HepG2 (cell line): ENCODE measurements around the gene POSTN. TPM values are rescaled to one million over a fixed set of nuclear protein-coding genes. Genes with fewer than 3 reads are reported as not detected.

ENCODE experiments used
- ATAC-seq: fragments of 200-7000 bp; cut with Tn5 transposase; 3 replicates; pipeline ENCODE4 v1.9.1; 2020; ENCODE audit warnings: mild to moderate bottlenecking, moderate library complexity
- BruUV-seq: library from RNA; stranded (reverse); fragments of 400-500 nt; replicated peaks from 2 replicates; lab custom pipeline; 2021; lab: Mats Ljungman, UMichigan
- CTCF ChIA-PET: fragments of 300-600 bp; formaldehyde crosslinking; extraction: SDS; loops from one replicate; lab custom pipeline; 2021; ENCODE audit warnings: low total read pairs, inconsistent platforms, low intra/inter-chr PET ratio; lab: Yijun Ruan, JAX
- POLR2A ChIA-PET: fragments of 350-600 bp; sonication (Branson Sonifier 250); formaldehyde crosslinking; loops from one replicate; lab custom pipeline; 2020; ENCODE audit warnings: antibody characterized with exemption, inconsistent platforms; lab: Yijun Ruan, JAX
- DNase-seq: peaks from one replicate; pipeline ENCODE4 v3.0.0-alpha.2; 2015; ENCODE audit warnings: low spot score
- FAIRE-seq: peaks from 3 replicates; lab custom pipeline; 2011; peaks lifted over from hg19 to GRCh38; lab: Jason Lieb, UNC
- H2AFZ ChIP-seq: one replicate; pipeline ENCODE4 v1.6.1; 2011; ENCODE audit warnings: low read length, inconsistent platforms
- H3K27ac ChIP-seq: fragments of 300-600 bp; 3 replicates; pipeline ENCODE4 v1.8.0; 2011; ENCODE audit warnings: mixed run types, mild to moderate bottlenecking, mixed read lengths, low read length, inconsistent platforms; ENCODE audit not compliant: insufficient read depth; ENCODE audit errors: extremely low read length
- H3K27me3 ChIP-seq, 2 experiments: fragments of 200-600 bp in 1 of 2; 2 replicates in 1 of 2; 3 replicates in 1 of 2; pipeline versions ENCODE4 v1.6.0 to v1.8.0; 2011; ENCODE audit warnings: low read length in 2 of 2, mild to moderate bottlenecking in 2 of 2, moderate library complexity in 2 of 2, inconsistent platforms in 1 of 2; ENCODE audit not compliant: insufficient read depth in 2 of 2, control insufficient read depth in 1 of 2
- H3K36me3 ChIP-seq, 2 experiments: fragments of 200-600 bp in 1 of 2; replicated peaks in 1 of 2; 2 replicates in 1 of 2; 3 replicates in 1 of 2; pipeline versions ENCODE4 v1.5.1 to v1.8.0; 2011; ENCODE audit warnings: low read length in 2 of 2, inconsistent platforms in 1 of 2; ENCODE audit not compliant: insufficient read depth in 2 of 2, control insufficient read depth in 1 of 2
- H3K4me1 ChIP-seq: 2 replicates; pipeline ENCODE4 v1.5.1; 2012; ENCODE audit warnings: low read length, inconsistent platforms; ENCODE audit not compliant: insufficient read depth
- H3K4me2 ChIP-seq: 2 replicates; pipeline ENCODE4 v1.6.0; 2011; ENCODE audit warnings: low read depth, low read length, inconsistent platforms
- H3K4me3 ChIP-seq, 3 experiments: fragments of 200-600 bp in 1 of 3; sonication (generic), shearing (Covaris generic) in 1 of 3; replicated peaks in 1 of 3; 2 replicates each; pipeline ENCODE4 v1.5.1; 2011 to 2016; ENCODE audit warnings: low read length in 3 of 3, inconsistent platforms in 2 of 3, low read depth in 2 of 3, mild to moderate bottlenecking in 2 of 3, control low read depth in 1 of 3, mixed read lengths in 1 of 3; ENCODE audit not compliant: insufficient read depth in 1 of 3
- H3K79me2 ChIP-seq: one replicate; pipeline ENCODE4 v1.6.1; 2011; ENCODE audit warnings: low read length, inconsistent platforms; ENCODE audit not compliant: insufficient read depth
- H3K9ac ChIP-seq: 2 replicates; pipeline ENCODE4 v1.6.0; 2011; ENCODE audit warnings: mild to moderate bottlenecking, low read depth, low read length, inconsistent platforms; ENCODE audit not compliant: insufficient read depth
- H3K9me3 ChIP-seq: 2 replicates; pipeline ENCODE4 v1.5.1; 2012; ENCODE audit warnings: mild to moderate bottlenecking, low read length
- H4K20me1 ChIP-seq: 2 replicates; pipeline ENCODE4 v1.6.0; 2011; ENCODE audit warnings: inconsistent platforms, mild to moderate bottlenecking, low read length, moderate library complexity; ENCODE audit not compliant: insufficient read depth
- ARNT2 ChIP-seq: sonication (generic); formaldehyde crosslinking; IDR thresholded peaks from 2 replicates; pipeline ENCODE4 v1.8.0; 2022; ENCODE audit warnings: mild to moderate bottlenecking, low read depth, missing genetic modification reagents, moderate library complexity
- ATF4 ChIP-seq, 2 experiments: fragments of 450-650 bp in 1 of 2; sonication (generic) in 1 of 2; formaldehyde crosslinking; IDR thresholded peaks; 2 replicates each; pipeline versions ENCODE4 v1.5.0 to v1.8.0; 2020 to 2022; ENCODE audit warnings: mild to moderate bottlenecking in 1 of 2, missing genetic modification reagents in 1 of 2
- ATF7-NPFF ChIP-seq: sonication (generic); formaldehyde crosslinking; IDR thresholded peaks from 2 replicates; pipeline ENCODE4 v1.8.1; 2023; ENCODE audit warnings: mild to moderate bottlenecking, low read depth, missing genetic modification reagents, moderate library complexity
- BCLAF1 ChIP-seq: fragments of 450-650 bp; IDR thresholded peaks from 2 replicates; pipeline ENCODE4 v1.6.1; 2017; ENCODE audit warnings: mild to moderate bottlenecking
- JARID2 ChIP-seq: sonication (generic); formaldehyde crosslinking; IDR thresholded peaks from 2 replicates; pipeline ENCODE4 v1.8.1; 2023; ENCODE audit warnings: missing genetic modification reagents, inconsistent platforms; ENCODE audit not compliant: insufficient replicate concordance
- JUN ChIP-seq: sonication (generic); formaldehyde crosslinking; IDR thresholded peaks from 2 replicates; pipeline ENCODE4 v1.4.0; 2020; ENCODE audit warnings: mild to moderate bottlenecking, missing genetic modification reagents
- MLXIP ChIP-seq: sonication (generic); formaldehyde crosslinking; IDR thresholded peaks from 2 replicates; pipeline ENCODE4 v1.9.0; 2021; ENCODE audit warnings: missing genetic modification reagents, borderline replicate concordance
- NR2C2 ChIP-seq: sonication (generic); formaldehyde crosslinking; IDR thresholded peaks from 2 replicates; pipeline ENCODE4 v1.4.0; 2020; ENCODE audit warnings: missing genetic modification reagents, mild to moderate bottlenecking, moderate library complexity, borderline replicate concordance
- PCBP1 ChIP-seq: fragments of 200-400 bp; formaldehyde crosslinking; IDR thresholded peaks from 2 replicates; pipeline ENCODE4 v1.6.1; 2017; ENCODE audit warnings: mild to moderate bottlenecking, low read depth, low read length, borderline replicate concordance
- ZKSCAN8 ChIP-seq: IDR thresholded peaks from 2 replicates; pipeline ENCODE4 v1.6.1; 2016; ENCODE audit warnings: borderline replicate concordance, missing genetic modification reagents, missing compliant biosample characterization
- ZNF232 ChIP-seq: sonication (generic); formaldehyde crosslinking; IDR thresholded peaks from 2 replicates; pipeline ENCODE4 v1.4.0; 2020; ENCODE audit warnings: missing genetic modification reagents, borderline replicate concordance
- ZNF292 ChIP-seq: sonication (generic); formaldehyde crosslinking; IDR thresholded peaks from 2 replicates; pipeline ENCODE4 v1.8.1; 2022; ENCODE audit warnings: mild to moderate bottlenecking, low read depth, missing genetic modification reagents, borderline replicate concordance
- ZNF569 ChIP-seq: sonication (generic); formaldehyde crosslinking; IDR thresholded peaks from 2 replicates; pipeline ENCODE4 v1.5.0; 2020; ENCODE audit warnings: mild to moderate bottlenecking, missing genetic modification reagents, moderate library complexity, borderline replicate concordance
- ZNF639 ChIP-seq: conservative IDR thresholded peaks from 2 replicates; pipeline ENCODE4 v1.6.1; 2018; ENCODE audit warnings: missing genetic modification reagents
- ZNF83 ChIP-seq: sonication (generic); formaldehyde crosslinking; IDR thresholded peaks from 2 replicates; pipeline ENCODE4 v1.4.0; 2020; ENCODE audit warnings: missing genetic modification reagents, mild to moderate bottlenecking, borderline replicate concordance
- WGBS: methylation state at CpG from one replicate; pipeline ENCODE4 v1.1.6; 2017; ENCODE audit warnings: low lambda C conversion rate; 5-methylcytosine and 5-hydroxymethylcytosine counted together
- in situ Hi-C: cut with HindIII; loops from 2 replicates; pipeline ENCODE4 v1.10.0; 2017; ENCODE audit warnings: low pct_unique_long_range_greater_than_20kb; ENCODE audit not compliant: extremely low pct_ligation_motif_present
- intact Hi-C: fragments of 100-400 bp; cut with micrococcal nuclease; formaldehyde crosslinking; loops from one replicate; pipeline ENCODE4 v1.10.0; 2022; ENCODE audit not compliant: unreplicated experiment
- polyA plus RNA-seq, 8 experiments: library from polyadenylated mRNA; depleted of rRNA in 3 of 8; stranded (reverse) in 7 of 8; unstranded in 1 of 8; fragments of >200 nt; fragmentation: Illumina TruSeq in 4 of 8; extraction: Trizol in 4 of 8; gene quantifications; 2 replicates each; pipeline versions ENCODE4 v1.2.1 to v1.2.3, GENCODE V29; 2011 to 2016; ENCODE audit warnings: low read depth in 4 of 8, missing spikeins in 1 of 8, mixed read lengths in 1 of 8; ENCODE audit not compliant: insufficient read depth in 1 of 8
- total RNA-seq, 5 experiments: library from RNA; depleted of rRNA; stranded (reverse); fragments of >200 nt; fragmentation: Illumina TruSeq; extraction: Trizol; gene quantifications; 2 replicates each; pipeline ENCODE4 v1.2.3, GENCODE V29; 2016; ENCODE audit warnings: low read depth in 1 of 5

POSTN gene
- total and polyA plus RNA-seq, 2 of the 13 experiments (the other 11 are each of a cell fraction or from before 2014, with no cell fraction given): not detected

GRCh38 chr13:37613236-37613635 is 14.7 kb upstream of the POSTN start:
- FAIRE-seq: no peak
- ATAC-seq: no peak
- POLR2A ChIA-PET: no interaction called here

More at GRCh38 chr13:37613236-37613635, 14.7 kb upstream of the POSTN start:
- H3K4me3 ChIP-seq: no peak overlapping the region
- in situ Hi-C loops: no loop called here
- no peaks in the 10 kb centered on the region for H3K79me2 ChIP-seq
- H3K4me1 ChIP-seq: no peaks in the 10 kb centered on the region
- no peaks in the 10 kb centered on the region for H3K27me3 ChIP-seq
- no peaks in the 10 kb centered on the region for H3K9me3 ChIP-seq
- no peak overlapping the region for H3K27ac ChIP-seq
- WGBS: 41% methylated on average over 3 of the region's 3 CpGs
- BruUV-seq: no TSS peak
- TF ChIP-seq ZKSCAN8 (CRISPR knock-in tag) (no peak), ZNF639 (CRISPR knock-in tag) (no peak), ZNF292 (no peak), ZNF83 (CRISPR knock-in tag) (no peak), PCBP1 (no peak), NR2C2 (no peak), JARID2 (no peak), ARNT2 (CRISPR knock-in tag) (no peak), JUN (no peak), MLXIP (no peak), ATF4 (CRISPR knock-in tag; IDR thresholded peaks at IDR 0.05) (no peak), BCLAF1 (no peak), ZNF232 (CRISPR knock-in tag) (no peak), ZNF569 (no peak), ATF7-NPFF (CRISPR knock-in tag) (no peak)
- TF ChIP-seq, all 625 proteins: peak for 0
- Histone ChIP-seq H4K20me1 (no peaks in the 10 kb centered on the region), H3K4me2 (no peak overlapping the region), H3K9ac (no peak overlapping the region), H3K36me3 (no peaks in the 10 kb centered on the region), H2AFZ (no peak overlapping the region)
- intact Hi-C loops: no loop called here
- CTCF ChIA-PET: no interaction called here
- no peak for DNase-seq
